Activated CD8-positive, alpha-beta T cell treated with anti-CD3 and anti-CD28 coated beads, Interleukin-2, amount 10 ng/mL, durations not matched to agents 7 days and 5 days (primary cell): Measurements from ENCODE around the gene FSCN2. TPM values are rescaled to one million over a fixed set of nuclear protein-coding genes. Genes with fewer than 3 reads are reported as not detected.
A peak's percentile ranks its signal among the peaks of the same experiment; 100 is the strongest.

Source experiments
- ATAC-seq: fragments of 150-1000 bp; cut with Tn5 transposase; one replicate; pipeline ENCODE4 v1.10.0; 2021; ENCODE audit warnings: moderate library complexity
- CTCF ChIA-PET: fragments of 350-600 bp; sonication (Branson Sonifier 250); formaldehyde crosslinking; loops from one replicate; lab custom pipeline; 2021; ENCODE audit warnings: antibody characterized with exemption; lab: Charles Lee
- POLR2A ChIA-PET: fragments of 350-600 bp; sonication (Branson Sonifier 250); formaldehyde crosslinking; loops from one replicate; lab custom pipeline; 2021; ENCODE audit warnings: antibody characterized with exemption; lab: Charles Lee
- DNase-seq: peaks from one replicate; pipeline ENCODE4 v3.0.0-alpha.2; 2020
- H3K27ac Mint-ChIP-seq: one replicate; pipeline ENCODE4 v1.8.0; 2021; ENCODE audit warnings: mild to moderate bottlenecking, mixed read lengths
- H3K27me3 Mint-ChIP-seq: one replicate; pipeline ENCODE4 v1.8.0; 2021; ENCODE audit warnings: low read depth, mixed read lengths
- H3K36me3 Mint-ChIP-seq: one replicate; pipeline ENCODE4 v1.8.0; 2021; ENCODE audit warnings: low read depth, mixed read lengths
- H3K4me1 Mint-ChIP-seq: one replicate; pipeline ENCODE4 v1.8.0; 2021; ENCODE audit warnings: low read depth, mixed read lengths
- H3K4me3 Mint-ChIP-seq: one replicate; pipeline ENCODE4 v1.8.0; 2021; ENCODE audit warnings: mild to moderate bottlenecking, mixed read lengths
- H3K9me3 Mint-ChIP-seq: one replicate; pipeline ENCODE4 v1.8.0; 2022; ENCODE audit warnings: mixed read lengths; ENCODE audit not compliant: insufficient read depth
- total RNA-seq, 2 experiments: library from RNA; stranded (reverse); gene quantifications; one replicate each; pipeline ENCODE4 v1.2.3, GENCODE V29; 2021

FSCN2 gene
- total RNA-seq, 2 experiments from 2014 or later = 0.52 to 0.74 TPM

GRCh38 chr17:81492202-81492601 lies 36.0 kb upstream of the FSCN2 start:
- CTCF ChIA-PET = no interaction called here
- H3K36me3 Mint-ChIP-seq = no peaks in the 10 kb centered on the region

GRCh38 chr17:81492706-81493105 lies 35.5 kb upstream of the FSCN2 start:
- ATAC-seq (no peak), DNase-seq (no peak)
- no peaks in the 10 kb centered on the region for H3K36me3 Mint-ChIP-seq
- H3K27me3 Mint-ChIP-seq = peaks cover 12% of the 10 kb centered on the region
- no peak overlapping the region for H3K4me3 Mint-ChIP-seq
- no peak overlapping the region for H3K27ac Mint-ChIP-seq
- H3K9me3 Mint-ChIP-seq = no peaks in the 10 kb centered on the region
- ChIA-PET CTCF (no interaction called here), POLR2A (interaction anchor here (0.7 to 1.1 kb wide), 2 partner anchors 16 to 613 kb away, joined by 3 to 7 read pairs; no protein-coding TSS in a partner anchor)
- H3K4me1 Mint-ChIP-seq = peaks cover 18% of the 10 kb centered on the region

More at GRCh38 chr17:81492202-81492601, 36.0 kb upstream of the FSCN2 start:
- Mint-ChIP-seq H3K4me1 (peaks cover 21% of the 10 kb centered on the region), H3K4me3 (no peak overlapping the region), H3K9me3 (no peaks in the 10 kb centered on the region), H3K27ac (no peak overlapping the region), H3K27me3 (peaks cover 12% of the 10 kb centered on the region)
- ATAC-seq (no peak), DNase-seq (no peak)
- POLR2A ChIA-PET = interaction anchor here (0.6 to 1.1 kb wide), 3 partner anchors 13 to 614 kb away, joined by 3 to 7 read pairs (median 4); no protein-coding TSS in a partner anchor

- no peak overlapping the region for H3K4me3 Mint-ChIP-seq
- DNase-seq (no peak), ATAC-seq (no peak)
- H3K4me1 Mint-ChIP-seq = peaks cover 18% of the 10 kb centered on the region
- H3K27me3 Mint-ChIP-seq = peaks cover 16% of the 10 kb centered on the region
- no peak overlapping the region for H3K27ac Mint-ChIP-seq
- no peaks in the 10 kb centered on the region for H3K9me3 Mint-ChIP-seq
- CTCF ChIA-PET = interaction anchor here (1.1 kb wide), 1 partner anchor 8 kb away, joined by 3 read pairs; no protein-coding TSS in a partner anchor
- H3K36me3 Mint-ChIP-seq = no peaks in the 10 kb centered on the region
- POLR2A ChIA-PET = no interaction called here
Observed at GRCh38 chr17:81493198-81494038, 34.8 kb upstream of the FSCN2 start.

- DNase-seq (no peak), ATAC-seq (peak; percentile 26)
- Mint-ChIP-seq H3K27ac (peak overlapping the region; percentile 49), H3K9me3 (no peaks in the 10 kb centered on the region), H3K27me3 (peaks cover 16% of the 10 kb centered on the region), H3K36me3 (no peaks in the 10 kb centered on the region), H3K4me3 (no peak overlapping the region), H3K4me1 (peaks cover 14% of the 10 kb centered on the region)
- ChIA-PET CTCF (interaction anchor here (1.1 kb wide), 1 partner anchor 10 kb away, joined by 3 read pairs; no protein-coding TSS in a partner anchor), POLR2A (no interaction called here)
Observed at GRCh38 chr17:81494626-81495377, 33.4 kb upstream of the FSCN2 start.

GRCh38 chr17:81498953-81499600 lies 29.1 kb upstream of the FSCN2 start:
- ATAC-seq (no peak), DNase-seq (no peak)
- ChIA-PET CTCF (interaction anchor here (1.0 to 1.3 kb wide), 2 partner anchors 14 kb away, joined by 5 to 6 read pairs; no protein-coding TSS in a partner anchor), POLR2A (interaction anchor here (0.9 to 2.0 kb wide), 2 partner anchors 10 to 12 kb away, joined by 5 to 7 read pairs; no protein-coding TSS in a partner anchor)
- H3K4me3 Mint-ChIP-seq = no peak overlapping the region
- H3K27me3 Mint-ChIP-seq = peaks cover 13% of the 10 kb centered on the region
- H3K27ac Mint-ChIP-seq = no peak overlapping the region
- H3K4me1 Mint-ChIP-seq = peaks cover 9% of the 10 kb centered on the region
- H3K9me3 Mint-ChIP-seq = no peaks in the 10 kb centered on the region
- H3K36me3 Mint-ChIP-seq = no peaks in the 10 kb centered on the region

GRCh38 chr17:81499601-81499970 lies 28.6 kb upstream of the FSCN2 start:
- ChIA-PET POLR2A (interaction anchor here (2.0 kb wide), 1 partner anchor 11 kb away, joined by 7 read pairs; no protein-coding TSS in a partner anchor), CTCF (interaction anchor here (1.3 to 1.6 kb wide), 2 partner anchors 15 to 19 kb away, joined by 4 to 5 read pairs; no protein-coding TSS in a partner anchor)
- DNase-seq (no peak), ATAC-seq (no peak)
- Mint-ChIP-seq H3K9me3 (no peaks in the 10 kb centered on the region), H3K4me1 (peaks cover 6% of the 10 kb centered on the region), H3K36me3 (no peaks in the 10 kb centered on the region), H3K27ac (no peak overlapping the region), H3K27me3 (peaks cover 14% of the 10 kb centered on the region), H3K4me3 (no peak overlapping the region)

GRCh38 chr17:81500047-81500446 lies 28.1 kb upstream of the FSCN2 start:
- Mint-ChIP-seq H3K4me3 (no peak overlapping the region), H3K27me3 (peaks cover 14% of the 10 kb centered on the region), H3K27ac (no peak overlapping the region), H3K36me3 (no peaks in the 10 kb centered on the region), H3K4me1 (peaks cover 2% of the 10 kb centered on the region), H3K9me3 (no peaks in the 10 kb centered on the region)
- no peak for DNase-seq
- ATAC-seq = no peak
- POLR2A ChIA-PET = interaction anchor here (2.0 kb wide), 1 partner anchor 11 kb away, joined by 7 read pairs; no protein-coding TSS in a partner anchor
- CTCF ChIA-PET = interaction anchor here (1.3 to 1.6 kb wide), 2 partner anchors 15 to 19 kb away, joined by 4 to 5 read pairs; no protein-coding TSS in a partner anchor

- peaks cover 12% of the 10 kb centered on the region for H3K27me3 Mint-ChIP-seq
- POLR2A ChIA-PET = no interaction called here
- H3K27ac Mint-ChIP-seq = no peak overlapping the region
- no peaks in the 10 kb centered on the region for H3K36me3 Mint-ChIP-seq
- ATAC-seq = no peak
- CTCF ChIA-PET = no interaction called here
- no peaks in the 10 kb centered on the region for H3K9me3 Mint-ChIP-seq
- no peaks in the 10 kb centered on the region for H3K4me1 Mint-ChIP-seq
- DNase-seq = no peak
- H3K4me3 Mint-ChIP-seq = no peak overlapping the region
Observed at GRCh38 chr17:81502471-81503017, 25.6 kb upstream of the FSCN2 start.

GRCh38 chr17:81503619-81504018 lies 24.6 kb upstream of the FSCN2 start:
- Mint-ChIP-seq H3K27me3 (peaks cover 9% of the 10 kb centered on the region), H3K4me1 (peaks cover 8% of the 10 kb centered on the region), H3K9me3 (no peaks in the 10 kb centered on the region), H3K36me3 (peaks cover 6% of the 10 kb centered on the region), H3K4me3 (no peak overlapping the region), H3K27ac (no peak overlapping the region)
- ChIA-PET CTCF (no interaction called here), POLR2A (no interaction called here)
- no peak for DNase-seq
- ATAC-seq = no peak

GRCh38 chr17:81508639-81509206 lies 19.5 kb upstream of the FSCN2 start:
- Mint-ChIP-seq H3K4me3 (peak overlapping the region; percentile 95), H3K36me3 (peaks cover 43% of the 10 kb centered on the region), H3K27me3 (peaks cover 4% of the 10 kb centered on the region), H3K4me1 (peaks cover 18% of the 10 kb centered on the region), H3K9me3 (no peaks in the 10 kb centered on the region), H3K27ac (peak overlapping the region; percentile 96)
- CTCF ChIA-PET = interaction anchor here (0.8 to 2.1 kb wide), 5 partner anchors 24 to 256 kb away, joined by 3 to 7 read pairs (median 3); partner anchors contain the start of genes FAAP100 and SLC38A10
- POLR2A ChIA-PET = interaction anchor here (0.6 to 3.3 kb wide), 8 partner anchors 8 to 500 kb away, joined by 3 to 18 read pairs (median 4); partner anchors contain the start of gene SLC38A10
- ATAC-seq = no peak
- no peak for DNase-seq
